GM18870 (cell line): ENCODE results near the gene CACNA1D.

Experiments used
- ATAC-seq: cut with Tn5 transposase; IDR thresholded peaks from one replicate; pipeline ENCODE4 v1.9.1; 2021; ENCODE audit warnings: moderate library complexity; ENCODE audit not compliant: unreplicated experiment

The CACNA1D gene

GRCh38 chr3:53775018-53775417, 280.6 kb downstream of the CACNA1D start:
- ATAC-seq: no peak

- ATAC-seq: no peak
Observed at GRCh38 chr3:53775834-53776251, 281.4 kb downstream of the CACNA1D start.

- no peak for ATAC-seq
Observed at GRCh38 chr3:53776494-53777101, 282.2 kb downstream of the CACNA1D start.

- ATAC-seq: no peak
Observed at GRCh38 chr3:53777468-53777867, 283.1 kb downstream of the CACNA1D start.

GRCh38 chr3:53778153-53778552, 283.7 kb downstream of the CACNA1D start:
- ATAC-seq: no peak

GRCh38 chr3:53780171-53780570, 285.8 kb downstream of the CACNA1D start:
- no peak for ATAC-seq

GRCh38 chr3:53780806-53781205, 286.4 kb downstream of the CACNA1D start:
- ATAC-seq: no peak

- ATAC-seq: no peak
Observed at GRCh38 chr3:53787016-53787415, 292.6 kb downstream of the CACNA1D start.

- no peak for ATAC-seq
Observed at GRCh38 chr3:53788038-53788437, 293.6 kb downstream of the CACNA1D start.

GRCh38 chr3:53789459-53789858, 295.0 kb downstream of the CACNA1D start:
- ATAC-seq: no peak

- no peak for ATAC-seq
Observed at GRCh38 chr3:53790470-53790869, 296.1 kb downstream of the CACNA1D start.

- ATAC-seq: no peak
Observed at GRCh38 chr3:53791317-53791716, 296.9 kb downstream of the CACNA1D start.

GRCh38 chr3:53792866-53793265, 298.5 kb downstream of the CACNA1D start:
- no peak for ATAC-seq

GRCh38 chr3:53794597-53794996, 300.2 kb downstream of the CACNA1D start:
- no peak for ATAC-seq

GRCh38 chr3:53795176-53795575, 300.8 kb downstream of the CACNA1D start:
- no peak for ATAC-seq

- ATAC-seq: no peak
Observed at GRCh38 chr3:53795789-53796560, 301.6 kb downstream of the CACNA1D start.

- ATAC-seq: no peak
Observed at GRCh38 chr3:53798144-53798543, 303.7 kb downstream of the CACNA1D start.

GRCh38 chr3:53799338-53799865, 305.0 kb downstream of the CACNA1D start:
- ATAC-seq: no peak

- ATAC-seq: no peak
Observed at GRCh38 chr3:53800041-53800906, 305.9 kb downstream of the CACNA1D start.

GRCh38 chr3:53801319-53801718, 306.9 kb downstream of the CACNA1D start:
- ATAC-seq: no peak

GRCh38 chr3:53802256-53802880, 308.0 kb downstream of the CACNA1D start:
- ATAC-seq: no peak
